OCI-LY7 (cell line): Measurements from ENCODE around the gene HLA-E. TPM values are rescaled to one million over a fixed set of nuclear protein-coding genes. Genes with fewer than 3 reads are reported as not detected.

ENCODE experiments used
- BruUV-seq: library from RNA; stranded (reverse); fragments of 400-500 nt; replicated peaks from 2 replicates; lab custom pipeline; 2021; lab: Mats Ljungman, UMichigan
- CTCF ChIA-PET: fragments of 300-600 bp; sonication (Branson Sonifier 250); formaldehyde crosslinking; loops from one replicate; lab custom pipeline; 2022; ENCODE audit warnings: antibody characterized with exemption; ENCODE audit not compliant: unreplicated experiment; lab: Charles Lee
- POLR2A ChIA-PET: fragments of 300-600 bp; sonication (Branson Sonifier 250); formaldehyde crosslinking; loops from one replicate; lab custom pipeline; 2022; ENCODE audit warnings: antibody characterized with exemption; lab: Charles Lee
- DNase-seq: peaks from one replicate; pipeline ENCODE4 v3.0.0-alpha.2; 2015; ENCODE audit warnings: low spot score
- H2AFZ ChIP-seq: fragments of 200-600 bp; sonication (generic), shearing (Covaris generic); 2 replicates; pipeline ENCODE4 v1.6.1; 2014; ENCODE audit warnings: mild to moderate bottlenecking, antibody characterized with exemption, low read length, moderate library complexity
- H3K27ac ChIP-seq: fragments of 200-600 bp; sonication (generic); 2 replicates; pipeline ENCODE4 v1.5.1; 2014; ENCODE audit warnings: mixed run types, low read depth, mild to moderate bottlenecking, moderate library complexity, low read length, inconsistent platforms; ENCODE audit not compliant: poor library complexity, severe bottlenecking
- H3K36me3 ChIP-seq: fragments of 200-600 bp; sonication (generic); 2 replicates; pipeline ENCODE4 v1.6.1; 2014; ENCODE audit warnings: mild to moderate bottlenecking, antibody characterized with exemption, low read length, moderate library complexity, mixed read lengths; ENCODE audit not compliant: insufficient read depth
- H3K4me1 ChIP-seq: fragments of 200-600 bp; sonication (generic); 2 replicates; pipeline ENCODE4 v1.5.1; 2014; ENCODE audit warnings: mild to moderate bottlenecking, low read length; ENCODE audit not compliant: insufficient read depth, poor library complexity, severe bottlenecking
- H3K4me2 ChIP-seq: fragments of 200-600 bp; sonication (generic); 2 replicates; pipeline ENCODE4 v1.6.1; 2014; ENCODE audit warnings: mild to moderate bottlenecking, low read length
- H3K4me3 ChIP-seq: fragments of 200-600 bp; sonication (generic); 2 replicates; pipeline ENCODE4 v1.5.1; 2014; ENCODE audit warnings: mild to moderate bottlenecking, low read depth, low read length; ENCODE audit not compliant: poor library complexity, severe bottlenecking
- H3K79me2 ChIP-seq: fragments of 200-600 bp; sonication (generic); 2 replicates; pipeline ENCODE4 v1.6.1; 2016; ENCODE audit warnings: low read depth, mild to moderate bottlenecking, low read length, moderate library complexity, mixed read lengths; ENCODE audit not compliant: insufficient read depth
- H3K9me2 ChIP-seq: fragments of 200-600 bp; sonication (generic); 2 replicates; pipeline ENCODE4 v1.6.1; 2016; ENCODE audit warnings: mild to moderate bottlenecking, low read length, mixed read lengths; ENCODE audit not compliant: insufficient read depth
- H3K9me3 ChIP-seq: fragments of 200-600 bp; sonication (generic); 2 replicates; pipeline ENCODE4 v1.6.1; 2014; ENCODE audit warnings: mild to moderate bottlenecking, mixed run types, low read length, mixed read lengths
- H4K20me1 ChIP-seq: fragments of 200-600 bp; sonication (generic); 2 replicates; pipeline ENCODE4 v1.6.1; 2014; ENCODE audit warnings: mild to moderate bottlenecking, antibody characterized with exemption, low read length, moderate library complexity, mixed read lengths; ENCODE audit not compliant: insufficient read depth
- EZH2phosphoT487 ChIP-seq: fragments of 200-600 bp; sonication (generic); IDR thresholded peaks from 2 replicates; pipeline ENCODE4 v1.6.1; 2018; ENCODE audit warnings: low read depth, borderline replicate concordance, mild to moderate bottlenecking, mixed run types, antibody characterized with exemption, low read length, moderate library complexity, mixed read lengths
- intact Hi-C: fragments of 100-400 bp; cut with micrococcal nuclease; formaldehyde crosslinking; loops from one replicate; pipeline ENCODE4 v1.10.0; 2022; ENCODE audit not compliant: unreplicated experiment
- total RNA-seq, 2 experiments: library from RNA; depleted of rRNA in 1 of 2; stranded (reverse); fragments of >200 nt in 1 of 2; shearing (Covaris generic) in 1 of 2; gene quantifications; 2 replicates each; pipeline ENCODE4 v1.2.3, GENCODE V29; 2014 to 2022
- TF ChIP-seq, protein P1 (sequence below): fragments of 200-600 bp; sonication (generic); conservative IDR thresholded peaks from 2 replicates; pipeline ENCODE4 v1.5.1; 2014; ENCODE audit warnings: mild to moderate bottlenecking, antibody characterized with exemption, low read length, moderate library complexity, mixed read lengths

The HLA-E gene
- total RNA-seq, 2 experiments from 2014 or later: 123 to 131 TPM

DNA sequence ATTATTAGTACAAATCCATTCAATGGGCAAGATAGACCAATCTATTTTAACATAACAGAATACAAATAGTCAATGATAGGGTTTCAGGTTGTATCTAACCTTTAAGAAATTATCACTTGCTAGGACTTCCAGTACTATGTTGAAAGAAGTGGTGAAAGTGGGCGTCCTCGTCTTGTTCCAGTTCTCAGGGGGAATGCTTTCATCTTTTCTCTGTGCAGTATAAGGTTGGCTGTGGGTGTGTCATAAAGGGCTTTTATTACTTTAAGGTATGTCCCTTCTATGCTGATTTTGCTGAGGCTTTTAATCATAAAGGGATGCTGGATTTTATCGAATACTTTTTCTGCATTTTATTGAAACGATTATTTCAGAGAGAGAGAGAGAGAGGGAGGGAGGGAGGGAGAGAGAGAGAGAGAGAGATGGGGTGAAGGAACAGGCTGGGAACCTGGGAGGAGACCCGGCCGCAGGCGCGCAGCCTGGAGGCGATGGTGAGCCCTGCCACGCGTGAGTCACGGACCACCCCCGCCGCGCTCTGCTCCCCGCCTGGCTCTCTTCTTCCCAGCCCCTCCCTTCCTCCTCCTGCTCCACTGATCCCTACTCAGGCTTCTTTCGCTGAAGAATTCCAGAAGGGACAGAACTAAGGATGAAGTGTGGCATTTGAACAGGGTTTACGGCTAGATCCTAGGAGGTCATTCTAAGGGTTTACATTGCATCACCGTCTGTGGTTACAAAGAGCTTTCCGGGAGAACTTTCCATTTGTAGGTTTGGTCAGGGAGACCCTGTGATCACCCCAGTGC lies 45.5 kb upstream of the HLA-E start:
- no peaks in the 10 kb centered on the region for H3K9me2 ChIP-seq
- intact Hi-C loops: no loop called here
- no peak overlapping the region for H3K4me2 ChIP-seq
- no peak overlapping the region for H2AFZ ChIP-seq
- ChIA-PET POLR2A (no interaction called here), CTCF (no interaction called here)
- no peak for DNase-seq
- no peaks in the 10 kb centered on the region for H3K36me3 ChIP-seq
- H4K20me1 ChIP-seq: no peaks in the 10 kb centered on the region
- H3K9me3 ChIP-seq: no peaks in the 10 kb centered on the region
- no peak overlapping the region for H3K27ac ChIP-seq
- no peak overlapping the region for H3K4me3 ChIP-seq
- H3K79me2 ChIP-seq: no peaks in the 10 kb centered on the region
- H3K4me1 ChIP-seq: no peaks in the 10 kb centered on the region
- BruUV-seq: no TSS peak
- no peak for TF ChIP-seq EZH2phosphoT487
- TF ChIP-seq, protein P1, sequence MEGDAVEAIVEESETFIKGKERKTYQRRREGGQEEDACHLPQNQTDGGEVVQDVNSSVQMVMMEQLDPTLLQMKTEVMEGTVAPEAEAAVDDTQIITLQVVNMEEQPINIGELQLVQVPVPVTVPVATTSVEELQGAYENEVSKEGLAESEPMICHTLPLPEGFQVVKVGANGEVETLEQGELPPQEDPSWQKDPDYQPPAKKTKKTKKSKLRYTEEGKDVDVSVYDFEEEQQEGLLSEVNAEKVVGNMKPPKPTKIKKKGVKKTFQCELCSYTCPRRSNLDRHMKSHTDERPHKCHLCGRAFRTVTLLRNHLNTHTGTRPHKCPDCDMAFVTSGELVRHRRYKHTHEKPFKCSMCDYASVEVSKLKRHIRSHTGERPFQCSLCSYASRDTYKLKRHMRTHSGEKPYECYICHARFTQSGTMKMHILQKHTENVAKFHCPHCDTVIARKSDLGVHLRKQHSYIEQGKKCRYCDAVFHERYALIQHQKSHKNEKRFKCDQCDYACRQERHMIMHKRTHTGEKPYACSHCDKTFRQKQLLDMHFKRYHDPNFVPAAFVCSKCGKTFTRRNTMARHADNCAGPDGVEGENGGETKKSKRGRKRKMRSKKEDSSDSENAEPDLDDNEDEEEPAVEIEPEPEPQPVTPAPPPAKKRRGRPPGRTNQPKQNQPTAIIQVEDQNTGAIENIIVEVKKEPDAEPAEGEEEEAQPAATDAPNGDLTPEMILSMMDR: no peak

GRCh38 chr6:30444451-30444742 lies 44.9 kb upstream of the HLA-E start:
- intact Hi-C loops: no loop called here
- Histone ChIP-seq H3K4me2 (no peak overlapping the region), H4K20me1 (no peaks in the 10 kb centered on the region), H3K36me3 (no peaks in the 10 kb centered on the region), H3K9me3 (no peaks in the 10 kb centered on the region), H3K4me3 (no peak overlapping the region), H3K9me2 (no peaks in the 10 kb centered on the region), H3K79me2 (no peaks in the 10 kb centered on the region), H3K4me1 (no peaks in the 10 kb centered on the region), H3K27ac (no peak overlapping the region), H2AFZ (no peak overlapping the region)
- TF ChIP-seq, protein P1: no peak
- TF ChIP-seq EZH2phosphoT487: no peak
- POLR2A ChIA-PET: no interaction called here
- DNase-seq: no peak
- CTCF ChIA-PET: no interaction called here
- BruUV-seq: no TSS peak

DNA sequence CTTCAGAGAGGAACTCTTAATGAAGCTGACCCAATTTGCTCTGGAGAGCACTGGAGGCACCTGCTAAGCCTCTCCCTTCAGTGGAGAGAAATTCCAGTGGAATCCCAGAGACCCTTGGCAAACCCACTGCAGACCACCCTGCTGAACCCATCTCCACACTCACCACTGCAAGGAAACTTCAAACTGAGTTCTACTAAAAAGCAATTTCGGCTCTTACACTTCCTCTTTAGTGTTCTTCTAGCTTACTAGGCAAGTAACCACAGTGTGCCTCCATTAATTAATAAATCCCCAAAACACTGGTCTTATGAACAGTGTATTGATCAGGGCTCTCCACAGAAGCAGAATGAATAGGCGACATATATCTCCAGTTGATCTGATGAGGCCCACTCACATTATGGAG lies 43.0 kb upstream of the HLA-E start:
- ChIA-PET POLR2A (no interaction called here), CTCF (no interaction called here)
- Histone ChIP-seq H3K4me1 (no peaks in the 10 kb centered on the region), H3K79me2 (no peaks in the 10 kb centered on the region), H3K4me3 (no peak overlapping the region), H2AFZ (no peak overlapping the region), H4K20me1 (no peaks in the 10 kb centered on the region), H3K36me3 (no peaks in the 10 kb centered on the region), H3K9me3 (no peaks in the 10 kb centered on the region), H3K9me2 (no peaks in the 10 kb centered on the region), H3K27ac (no peak overlapping the region), H3K4me2 (no peak overlapping the region)
- no peak for DNase-seq
- TF ChIP-seq, protein P1: no peak
- TF ChIP-seq EZH2phosphoT487: no peak
- no TSS peak for BruUV-seq
- intact Hi-C loops: no loop called here
